Activated CD4-positive, alpha-beta T cell treated with anti-CD3 and anti-CD28 coated beads, Interleukin-2, amount 10 ng/mL, durations not matched to agents 24 days and 14 days (primary cell): ENCODE results near the gene AP1M2. TPM values are rescaled to one million over a fixed set of nuclear protein-coding genes. Genes with fewer than 3 reads are reported as not detected.

ENCODE experiments used
- DNase-seq: peaks from one replicate; pipeline ENCODE4 v3.0.0; 2022
- H3K27ac Mint-ChIP-seq: one replicate; pipeline ENCODE4 v1.8.0; 2022; ENCODE audit warnings: mild to moderate bottlenecking, mixed read lengths
- H3K27me3 Mint-ChIP-seq: one replicate; pipeline ENCODE4 v1.8.0; 2022; ENCODE audit warnings: mixed read lengths
- H3K36me3 Mint-ChIP-seq: one replicate; pipeline ENCODE4 v1.8.0; 2022; ENCODE audit warnings: low read depth, mild to moderate bottlenecking, mixed read lengths
- H3K4me1 Mint-ChIP-seq: one replicate; pipeline ENCODE4 v1.8.0; 2021; ENCODE audit warnings: mixed read lengths
- H3K4me3 Mint-ChIP-seq: one replicate; pipeline ENCODE4 v1.8.0; 2022; ENCODE audit warnings: mild to moderate bottlenecking, moderate library complexity, mixed read lengths
- H3K9me3 Mint-ChIP-seq: one replicate; pipeline ENCODE4 v1.8.0; 2021; ENCODE audit warnings: mixed read lengths
- intact Hi-C: fragments of 100-400 bp; cut with micrococcal nuclease; formaldehyde crosslinking; loops from one replicate; pipeline ENCODE4 v1.15.1; 2023
- total RNA-seq: library from RNA; stranded (reverse); gene quantifications from 2 replicates; pipeline ENCODE4 v1.2.3, GENCODE V29; 2022

Gene AP1M2
- not detected in 2 replicates for total RNA-seq

- intact Hi-C loops = no loop called here
- peaks cover 23% of the 10 kb centered on the region for H3K27me3 Mint-ChIP-seq
- H3K9me3 Mint-ChIP-seq = peaks cover 7% of the 10 kb centered on the region
- no peak within 1 kb of the TSS for H3K27ac Mint-ChIP-seq
- H3K4me3 Mint-ChIP-seq = no peak within 1 kb of the TSS
- H3K4me1 Mint-ChIP-seq = peaks cover 9% of the 10 kb centered on the region
- H3K36me3 Mint-ChIP-seq = peaks cover 3% of the 10 kb centered on the region
- DNase-seq = no peak
Measured at GRCh38 chr19:10587022-10587838, at the start of gene AP1M2. Gene AP1M2 (minus strand): TSS chr19:10587312. CDS start chr19:10587231, 81 bp downstream.

DNA sequence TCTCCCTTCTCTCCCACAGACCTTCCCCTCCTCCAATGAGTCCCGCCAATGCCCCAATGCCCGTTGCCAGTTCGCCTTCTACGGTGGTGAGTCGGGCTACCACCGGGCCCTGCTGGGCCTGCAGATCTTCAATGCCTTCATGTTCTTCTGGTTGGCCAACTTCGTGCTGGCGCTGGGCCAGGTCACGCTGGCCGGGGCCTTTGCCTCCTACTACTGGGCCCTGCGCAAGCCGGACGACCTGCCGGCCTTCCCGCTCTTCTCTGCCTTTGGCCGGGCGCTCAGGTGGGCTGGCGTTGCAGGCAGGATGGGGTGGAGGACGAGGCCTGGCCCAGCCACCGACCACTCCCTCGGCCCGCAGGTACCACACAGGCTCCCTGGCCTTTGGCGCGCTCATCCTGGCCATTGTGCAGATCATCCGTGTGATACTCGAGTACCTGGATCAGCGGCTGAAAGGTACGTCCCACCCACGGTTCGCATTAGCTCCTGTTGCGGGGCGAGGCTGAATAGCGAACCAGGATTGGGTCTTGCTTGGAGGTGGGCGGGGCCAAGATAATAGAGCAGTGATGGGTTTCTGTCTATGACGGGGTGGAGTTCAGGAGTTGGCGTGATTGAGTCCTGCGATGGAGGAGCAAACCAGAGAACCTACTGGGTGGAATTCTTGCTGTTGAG lies 49.3 kb upstream of the AP1M2 start:
- H3K36me3 Mint-ChIP-seq = peaks cover 63% of the 10 kb centered on the region

GRCh38 chr19:10634963-10635362 lies 47.9 kb upstream of the AP1M2 start:
- H3K36me3 Mint-ChIP-seq = peaks cover 62% of the 10 kb centered on the region
- H3K4me3 Mint-ChIP-seq = no peak overlapping the region
- peaks cover 10% of the 10 kb centered on the region for H3K4me1 Mint-ChIP-seq
- no peak for DNase-seq
- no peaks in the 10 kb centered on the region for H3K27me3 Mint-ChIP-seq
- H3K9me3 Mint-ChIP-seq = no peaks in the 10 kb centered on the region
- no peak overlapping the region for H3K27ac Mint-ChIP-seq
- intact Hi-C loops = no loop called here

More for the DNA sequence above, 49.3 kb upstream of the AP1M2 start:
- H3K4me1 Mint-ChIP-seq = peaks cover 12% of the 10 kb centered on the region
- DNase-seq = no peak
- H3K27me3 Mint-ChIP-seq = no peaks in the 10 kb centered on the region
- H3K9me3 Mint-ChIP-seq = no peaks in the 10 kb centered on the region
- H3K27ac Mint-ChIP-seq = no peak overlapping the region
- intact Hi-C loops = no loop called here
- no peak overlapping the region for H3K4me3 Mint-ChIP-seq

DNA sequence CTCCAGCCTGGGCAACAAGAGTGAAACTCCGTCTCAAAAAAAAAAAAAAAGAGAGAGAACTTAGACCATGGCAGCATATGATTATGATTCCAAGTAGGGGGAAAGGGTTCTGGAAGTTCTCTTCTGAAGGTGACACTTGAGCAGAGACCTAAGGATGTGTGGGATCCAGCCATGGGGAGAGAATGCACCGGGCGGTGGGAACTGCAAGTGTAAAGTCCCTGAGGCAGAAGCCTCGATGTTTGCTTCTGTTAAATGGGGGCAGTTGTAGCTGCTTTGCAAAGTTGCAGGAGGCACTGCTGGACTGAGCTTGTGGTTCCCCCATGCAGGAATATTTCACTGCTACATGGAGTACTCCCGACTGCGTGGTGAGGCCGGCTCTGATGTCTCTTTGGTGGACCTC lies 47.3 kb upstream of the AP1M2 start:
- DNase-seq = no peak
- intact Hi-C loops = no loop called here
- peaks cover 60% of the 10 kb centered on the region for H3K36me3 Mint-ChIP-seq
- H3K27ac Mint-ChIP-seq = no peak overlapping the region
- no peaks in the 10 kb centered on the region for H3K27me3 Mint-ChIP-seq
- peaks cover 10% of the 10 kb centered on the region for H3K4me1 Mint-ChIP-seq
- H3K4me3 Mint-ChIP-seq = no peak overlapping the region
- no peaks in the 10 kb centered on the region for H3K9me3 Mint-ChIP-seq

DNA sequence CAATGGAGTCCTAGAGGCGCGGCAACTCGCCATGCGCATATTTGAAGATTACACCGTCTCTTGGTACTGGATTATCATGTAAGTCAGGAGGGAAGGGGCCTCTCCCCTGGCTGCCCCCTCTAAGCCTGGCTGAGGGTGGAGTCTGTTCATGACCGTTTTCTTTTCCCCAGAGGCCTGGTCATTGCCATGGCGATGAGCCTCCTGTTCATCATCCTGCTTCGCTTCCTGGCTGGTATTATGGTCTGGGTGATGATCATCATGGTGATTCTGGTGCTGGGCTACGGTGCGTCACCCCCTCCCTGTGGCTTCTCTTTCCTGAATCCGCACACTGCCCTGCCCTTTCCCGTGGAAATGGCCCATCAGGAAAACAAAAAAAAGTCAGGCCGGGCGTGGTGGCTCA lies 44.8 kb upstream of the AP1M2 start:
- Mint-ChIP-seq H3K36me3 (peaks cover 55% of the 10 kb centered on the region), H3K4me3 (no peak overlapping the region), H3K4me1 (peaks cover 3% of the 10 kb centered on the region), H3K27me3 (no peaks in the 10 kb centered on the region), H3K27ac (no peak overlapping the region), H3K9me3 (no peaks in the 10 kb centered on the region)
- DNase-seq = no peak
- intact Hi-C loops = no loop called here

- Mint-ChIP-seq H3K9me3 (no peaks in the 10 kb centered on the region), H3K4me1 (peaks cover 26% of the 10 kb centered on the region), H3K27me3 (no peaks in the 10 kb centered on the region), H3K27ac (no peak overlapping the region), H3K4me3 (no peak overlapping the region), H3K36me3 (peaks cover 19% of the 10 kb centered on the region)
- DNase-seq = no peak
- intact Hi-C loops = no loop called here
Measured at GRCh38 chr19:10625762-10626138, 38.6 kb upstream of the AP1M2 start.

GRCh38 chr19:10625003-10625761 lies 38.1 kb upstream of the AP1M2 start, which contains the start of gene SLC44A2:
Gene SLC44A2 (plus strand): TSS chr19:10625553. CDS start chr19:10625634, 81 bp downstream.
- DNase-seq = no peak
- Mint-ChIP-seq H3K4me1 (peaks cover 29% of the 10 kb centered on the region), H3K9me3 (no peaks in the 10 kb centered on the region), H3K4me3 (peak within 1 kb of the TSS; percentile 39), H3K27ac (peak within 1 kb of the TSS; percentile 72), H3K27me3 (no peaks in the 10 kb centered on the region), H3K36me3 (peaks cover 19% of the 10 kb centered on the region)
- intact Hi-C loops = no loop called here

DNA sequence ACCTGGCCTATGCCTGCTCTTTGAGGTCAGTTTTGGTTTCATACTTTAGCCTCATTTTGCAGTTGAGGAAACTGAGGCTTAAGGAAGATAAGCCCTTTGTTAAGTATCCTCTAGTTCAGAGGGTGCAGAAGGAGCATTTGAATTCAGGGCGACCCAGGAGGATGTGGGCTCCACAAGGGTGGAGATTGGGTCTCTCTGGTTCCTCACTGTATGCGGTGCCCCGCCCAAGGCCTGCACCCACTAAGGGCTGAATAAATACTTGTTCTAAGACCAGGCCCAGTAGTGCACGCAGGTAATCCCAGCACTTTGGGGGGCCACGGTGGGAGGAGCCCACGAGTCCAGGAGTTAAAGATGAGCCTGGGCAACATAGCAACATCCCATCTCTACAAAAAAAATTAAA lies 37.5 kb upstream of the AP1M2 start:
- DNase-seq = peak; percentile 78
- Mint-ChIP-seq H3K27ac (peak overlapping the region; percentile 72), H3K4me3 (peak overlapping the region; percentile 39)

GRCh38 chr19:10621966-10622365 lies 34.9 kb upstream of the AP1M2 start:
- H3K27me3 Mint-ChIP-seq = no peaks in the 10 kb centered on the region
- H3K36me3 Mint-ChIP-seq = peaks cover 11% of the 10 kb centered on the region
- H3K4me3 Mint-ChIP-seq = no peak overlapping the region
- H3K27ac Mint-ChIP-seq = no peak overlapping the region
- no peaks in the 10 kb centered on the region for H3K9me3 Mint-ChIP-seq
- H3K4me1 Mint-ChIP-seq = peaks cover 31% of the 10 kb centered on the region
- no peak for DNase-seq
- intact Hi-C loops = no loop called here

More for the DNA sequence above, 37.5 kb upstream of the AP1M2 start:
- H3K27me3 Mint-ChIP-seq = no peaks in the 10 kb centered on the region
- H3K9me3 Mint-ChIP-seq = no peaks in the 10 kb centered on the region
- intact Hi-C loops = no loop called here
- H3K4me1 Mint-ChIP-seq = peaks cover 29% of the 10 kb centered on the region
- peaks cover 19% of the 10 kb centered on the region for H3K36me3 Mint-ChIP-seq

DNA sequence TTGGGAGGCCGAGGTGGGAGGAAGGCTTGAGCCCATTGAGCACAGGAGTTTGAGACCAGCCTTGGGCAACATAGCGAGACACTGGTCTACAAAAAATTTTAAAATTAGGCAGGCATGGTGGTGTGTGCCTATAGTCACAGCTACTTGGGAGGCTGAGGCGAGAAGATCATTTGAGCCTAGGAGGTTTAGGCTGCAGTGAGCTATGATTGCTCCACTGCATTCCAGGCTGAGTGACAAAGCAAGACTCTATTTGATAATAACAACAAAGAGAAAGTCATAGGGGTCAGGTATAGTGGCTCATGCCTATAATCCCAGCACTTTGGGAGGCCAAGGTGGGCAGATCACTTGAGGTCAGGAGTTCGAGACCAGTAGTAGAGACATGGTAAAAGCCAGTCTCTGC lies 33.7 kb upstream of the AP1M2 start:
- Mint-ChIP-seq H3K4me3 (no peak overlapping the region), H3K4me1 (peaks cover 29% of the 10 kb centered on the region), H3K27me3 (no peaks in the 10 kb centered on the region), H3K27ac (peak overlapping the region; percentile 42), H3K9me3 (no peaks in the 10 kb centered on the region), H3K36me3 (peaks cover 8% of the 10 kb centered on the region)
- intact Hi-C loops = no loop called here
- no peak for DNase-seq

GRCh38 chr19:10618846-10619245 lies 31.7 kb upstream of the AP1M2 start:
- H3K36me3 Mint-ChIP-seq = peaks cover 16% of the 10 kb centered on the region
- H3K27me3 Mint-ChIP-seq = no peaks in the 10 kb centered on the region
- peaks cover 24% of the 10 kb centered on the region for H3K4me1 Mint-ChIP-seq
- H3K27ac Mint-ChIP-seq = no peak overlapping the region
- H3K9me3 Mint-ChIP-seq = no peaks in the 10 kb centered on the region
- H3K4me3 Mint-ChIP-seq = no peak overlapping the region
- intact Hi-C loops = no loop called here
- DNase-seq = no peak

- no peak for DNase-seq
- Mint-ChIP-seq H3K27me3 (no peaks in the 10 kb centered on the region), H3K4me1 (peaks cover 19% of the 10 kb centered on the region), H3K4me3 (no peak overlapping the region), H3K27ac (peak overlapping the region; percentile 26), H3K36me3 (peaks cover 24% of the 10 kb centered on the region), H3K9me3 (no peaks in the 10 kb centered on the region)
- intact Hi-C loops = no loop called here
Measured at GRCh38 chr19:10617409-10618121, 30.5 kb upstream of the AP1M2 start.

DNA sequence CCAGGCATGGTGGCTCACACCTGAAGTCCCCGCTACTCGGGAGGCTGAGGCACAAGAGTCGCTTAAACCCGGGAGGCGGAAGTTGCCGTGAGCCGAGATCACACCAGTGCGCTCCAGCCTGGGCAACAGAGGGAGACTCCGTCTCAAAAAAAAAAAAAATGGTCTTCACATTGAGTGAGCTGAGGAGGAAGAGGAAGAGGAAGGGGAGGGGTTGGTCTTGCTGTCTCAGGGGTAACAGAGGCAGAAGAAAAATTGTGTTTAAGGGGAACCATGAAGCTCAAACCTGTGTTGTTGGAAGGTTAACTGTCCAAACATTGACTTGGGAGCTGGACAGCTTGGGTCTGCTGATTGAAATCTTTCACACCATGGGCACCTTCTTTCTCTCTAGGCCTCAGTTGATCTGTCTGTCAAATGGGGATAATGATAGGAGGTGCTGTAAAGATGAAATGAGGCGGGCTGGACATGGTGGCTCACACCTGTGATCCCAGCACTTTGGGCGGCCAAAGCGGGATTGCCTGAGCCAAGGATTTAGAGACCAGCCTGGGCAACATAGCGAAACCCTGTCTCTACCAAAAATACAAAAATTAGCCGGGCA lies 28.4 kb upstream of the AP1M2 start:
- intact Hi-C loops = no loop called here
- no peaks in the 10 kb centered on the region for H3K27me3 Mint-ChIP-seq
- H3K27ac Mint-ChIP-seq = peak overlapping the region; percentile 20
- H3K36me3 Mint-ChIP-seq = peaks cover 19% of the 10 kb centered on the region
- H3K4me1 Mint-ChIP-seq = peaks cover 6% of the 10 kb centered on the region
- no peak overlapping the region for H3K4me3 Mint-ChIP-seq
- DNase-seq = no peak
- H3K9me3 Mint-ChIP-seq = no peaks in the 10 kb centered on the region
